CD4-positive, alpha-beta T cell (primary cell): Measurements from ENCODE around the gene ABHD14A. TPM values are rescaled to one million over a fixed set of nuclear protein-coding genes. Genes with fewer than 3 reads are reported as not detected.

Experiments used
- ATAC-seq: fragments of 200-7000 bp; cut with Tn5 transposase; one replicate; pipeline ENCODE4 v1.10.0; 2022; ENCODE audit warnings: mild to moderate bottlenecking; ENCODE audit not compliant: poor library complexity
- CTCF ChIA-PET: fragments of 350-600 bp; sonication (Branson Sonifier 250); formaldehyde crosslinking; loops from one replicate; lab custom pipeline; 2021; ENCODE audit warnings: antibody characterized with exemption, inconsistent platforms; lab: Charles Lee
- POLR2A ChIA-PET: fragments of 350-600 bp; sonication (Branson Sonifier 250); formaldehyde crosslinking; loops from one replicate; lab custom pipeline; 2021; ENCODE audit warnings: antibody characterized with exemption, inconsistent platforms; lab: Charles Lee
- DNase-seq, 14 experiments: peaks; one replicate each; pipeline ENCODE4 v3.0.0-alpha.2; 2013 to 2020; ENCODE audit warnings: mixed read lengths in 2 of 14
- H3K27ac ChIP-seq, 2 donors: one replicate each; pipeline versions ENCODE4 v1.5.1 to v1.7.0; 2013; ENCODE audit warnings: low read length in 2 of 2, low read depth in 1 of 2, mild to moderate bottlenecking in 1 of 2
- H3K27me3 ChIP-seq, 2 experiments: 1 replicate in 1 of 2; 2 replicates in 1 of 2; pipeline versions ENCODE4 v1.6.1 to v1.7.0; 2013; ENCODE audit warnings: low read length in 2 of 2, control low read depth in 1 of 2, mild to moderate bottlenecking in 1 of 2, moderate library complexity in 1 of 2; ENCODE audit not compliant: insufficient read depth in 2 of 2, control insufficient read depth in 1 of 2
- H3K36me3 ChIP-seq: one replicate; pipeline ENCODE4 v1.6.1; 2013; ENCODE audit warnings: low read length, control low read depth; ENCODE audit not compliant: insufficient read depth
- H3K4me1 ChIP-seq: one replicate; pipeline ENCODE4 v1.6.1; 2013; ENCODE audit warnings: low read length, control low read depth; ENCODE audit not compliant: insufficient read depth
- H3K4me3 ChIP-seq: one replicate; pipeline ENCODE4 v1.5.1; 2013; ENCODE audit warnings: mild to moderate bottlenecking, low read length, moderate library complexity
- H3K9me3 ChIP-seq, 2 experiments: 1 replicate in 1 of 2; 2 replicates in 1 of 2; pipeline versions ENCODE4 v1.6.1 to v1.7.0; 2013; ENCODE audit warnings: low read length in 2 of 2, mild to moderate bottlenecking in 2 of 2, control low read depth in 1 of 2, moderate library complexity in 1 of 2; ENCODE audit not compliant: control insufficient read depth in 1 of 2, insufficient read depth in 1 of 2
- H3K27ac Mint-ChIP-seq: one replicate; pipeline ENCODE4 v1.8.0; 2020; ENCODE audit warnings: mixed read lengths
- H3K27me3 Mint-ChIP-seq: one replicate; pipeline ENCODE4 v1.8.0; 2021; ENCODE audit warnings: mixed read lengths
- H3K36me3 Mint-ChIP-seq: one replicate; pipeline ENCODE4 v1.8.0; 2021; ENCODE audit warnings: low read depth, mixed read lengths
- H3K4me1 Mint-ChIP-seq: one replicate; pipeline ENCODE4 v1.8.0; 2021; ENCODE audit warnings: low read depth, mixed read lengths
- H3K4me3 Mint-ChIP-seq: one replicate; pipeline ENCODE4 v1.8.0; 2020; ENCODE audit warnings: mild to moderate bottlenecking, mixed read lengths
- H3K9me3 Mint-ChIP-seq: one replicate; pipeline ENCODE4 v1.8.0; 2020; ENCODE audit warnings: mixed read lengths
- intact Hi-C, 2 experiments: fragments of 100-400 bp; cut with DNase I in 1 of 2; cut with micrococcal nuclease in 1 of 2; formaldehyde crosslinking; loops; one replicate each; pipeline versions ENCODE4 v1.15.1 to v1.9.0; 2023 to 2025; cut with DNase I, micrococcal nuclease
- total RNA-seq, 174 experiments: library from RNA in 2 of 174; stranded (reverse) in 2 of 174; gene quantifications; one replicate each; pipeline ENCODE4 v1.2.3 and lab custom pipeline; 2021 to 2026
- TF ChIP-seq, protein P1 (sequence below): fragments of 200-600 bp; IDR thresholded peaks from one replicate; pipeline ENCODE4 v1.8.0; 2022; ENCODE audit warnings: antibody characterized with exemption, mild to moderate bottlenecking

The ABHD14A gene
- total RNA-seq, 2 experiments from 2014 or later: 9.5 to 10.6 TPM

DNA sequence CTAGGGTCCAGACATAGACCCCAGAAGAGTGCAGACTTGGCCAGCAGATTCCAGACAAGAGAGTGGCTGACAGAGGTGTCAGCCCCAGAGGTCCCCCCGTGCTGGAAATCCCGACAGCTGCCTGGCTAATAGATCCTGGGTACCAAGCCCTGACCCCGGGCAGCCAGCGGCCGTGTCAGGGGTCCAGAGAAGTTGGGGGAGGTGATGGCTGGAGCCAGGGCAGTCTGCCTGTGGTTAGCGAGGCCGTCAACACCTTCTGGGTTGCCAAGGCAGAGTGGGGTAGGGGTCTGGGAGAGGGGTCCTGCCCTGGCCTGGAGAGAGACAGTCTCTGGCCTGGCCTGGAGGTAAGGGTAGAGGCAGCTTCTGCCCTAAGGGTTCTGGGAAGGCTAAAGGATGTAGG lies 45.9 kb downstream of the ABHD14A start:
- H3K36me3 ChIP-seq: no peaks in the 10 kb centered on the region
- no peak overlapping the region for H3K4me3 ChIP-seq
- ATAC-seq (no peak), DNase-seq (no peak)
- Mint-ChIP-seq H3K36me3 (no peaks in the 10 kb centered on the region), H3K27me3 (no peaks in the 10 kb centered on the region), H3K4me1 (no peaks in the 10 kb centered on the region), H3K9me3 (no peaks in the 10 kb centered on the region), H3K27ac (no peak overlapping the region), H3K4me3 (no peak overlapping the region)
- H3K27me3 ChIP-seq: no peaks in the 10 kb centered on the region
- no peaks in the 10 kb centered on the region for H3K9me3 ChIP-seq
- no peak overlapping the region for H3K27ac ChIP-seq
- CTCF ChIA-PET: no interaction called here
- intact Hi-C loops: no loop called here
- TF ChIP-seq, protein P1, sequence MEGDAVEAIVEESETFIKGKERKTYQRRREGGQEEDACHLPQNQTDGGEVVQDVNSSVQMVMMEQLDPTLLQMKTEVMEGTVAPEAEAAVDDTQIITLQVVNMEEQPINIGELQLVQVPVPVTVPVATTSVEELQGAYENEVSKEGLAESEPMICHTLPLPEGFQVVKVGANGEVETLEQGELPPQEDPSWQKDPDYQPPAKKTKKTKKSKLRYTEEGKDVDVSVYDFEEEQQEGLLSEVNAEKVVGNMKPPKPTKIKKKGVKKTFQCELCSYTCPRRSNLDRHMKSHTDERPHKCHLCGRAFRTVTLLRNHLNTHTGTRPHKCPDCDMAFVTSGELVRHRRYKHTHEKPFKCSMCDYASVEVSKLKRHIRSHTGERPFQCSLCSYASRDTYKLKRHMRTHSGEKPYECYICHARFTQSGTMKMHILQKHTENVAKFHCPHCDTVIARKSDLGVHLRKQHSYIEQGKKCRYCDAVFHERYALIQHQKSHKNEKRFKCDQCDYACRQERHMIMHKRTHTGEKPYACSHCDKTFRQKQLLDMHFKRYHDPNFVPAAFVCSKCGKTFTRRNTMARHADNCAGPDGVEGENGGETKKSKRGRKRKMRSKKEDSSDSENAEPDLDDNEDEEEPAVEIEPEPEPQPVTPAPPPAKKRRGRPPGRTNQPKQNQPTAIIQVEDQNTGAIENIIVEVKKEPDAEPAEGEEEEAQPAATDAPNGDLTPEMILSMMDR: no peak
- POLR2A ChIA-PET: no interaction called here
- H3K4me1 ChIP-seq: peaks cover 4% of the 10 kb centered on the region

DNA sequence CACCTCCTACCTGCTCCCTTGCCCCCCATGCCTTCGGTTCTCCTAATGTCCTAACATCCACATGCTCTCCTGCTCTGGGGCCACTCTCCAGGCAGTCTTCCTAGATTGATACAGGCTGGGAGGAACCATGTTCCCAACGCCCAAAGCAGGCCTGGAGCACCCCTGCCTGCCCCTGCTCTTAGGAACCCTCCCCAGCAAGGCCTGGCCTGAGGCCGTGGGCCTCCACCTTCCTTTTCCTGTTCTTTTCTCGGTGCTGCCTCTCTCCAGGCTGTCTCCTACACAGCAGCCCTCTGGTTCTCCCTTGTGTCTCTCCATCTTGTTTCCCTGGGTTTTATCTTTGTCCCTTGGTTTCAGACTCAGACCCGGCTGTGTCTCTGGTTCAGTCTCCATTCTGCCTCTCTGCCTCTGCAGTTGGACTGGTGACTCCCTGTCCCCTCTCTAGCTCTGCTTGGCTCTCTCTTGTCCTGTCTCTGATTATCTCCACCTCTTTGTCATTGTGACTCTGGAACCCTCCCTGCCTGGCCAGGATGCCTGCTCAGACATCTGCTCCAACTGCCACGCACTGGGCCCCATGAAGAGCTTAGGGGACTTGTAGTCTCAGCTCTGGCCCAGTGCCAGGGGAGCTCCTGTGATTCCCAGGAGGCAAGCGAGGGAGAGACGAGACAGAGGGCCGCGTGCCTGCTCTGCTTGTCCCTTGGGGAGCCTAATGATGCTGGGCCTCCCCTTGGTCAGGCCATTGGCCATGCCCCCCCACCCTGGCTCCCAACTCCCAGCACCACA lies 46.8 kb downstream of the ABHD14A start:
- H3K36me3 Mint-ChIP-seq: no peaks in the 10 kb centered on the region
- no peak overlapping the region for H3K4me3 Mint-ChIP-seq
- H3K4me3 ChIP-seq: no peak overlapping the region
- TF ChIP-seq, protein P1: no peak
- H3K27ac Mint-ChIP-seq: no peak overlapping the region
- H3K27ac ChIP-seq: no peak overlapping the region
- no peaks in the 10 kb centered on the region for H3K27me3 Mint-ChIP-seq
- ATAC-seq (no peak), DNase-seq (no peak)
- H3K4me1 Mint-ChIP-seq: no peaks in the 10 kb centered on the region
- no peaks in the 10 kb centered on the region for H3K27me3 ChIP-seq
- POLR2A ChIA-PET: no interaction called here
- CTCF ChIA-PET: no interaction called here
- H3K36me3 ChIP-seq: no peaks in the 10 kb centered on the region
- intact Hi-C loops: no loop called here
- H3K4me1 ChIP-seq: peaks cover 4% of the 10 kb centered on the region
- H3K9me3 Mint-ChIP-seq: no peaks in the 10 kb centered on the region
- no peaks in the 10 kb centered on the region for H3K9me3 ChIP-seq

DNA sequence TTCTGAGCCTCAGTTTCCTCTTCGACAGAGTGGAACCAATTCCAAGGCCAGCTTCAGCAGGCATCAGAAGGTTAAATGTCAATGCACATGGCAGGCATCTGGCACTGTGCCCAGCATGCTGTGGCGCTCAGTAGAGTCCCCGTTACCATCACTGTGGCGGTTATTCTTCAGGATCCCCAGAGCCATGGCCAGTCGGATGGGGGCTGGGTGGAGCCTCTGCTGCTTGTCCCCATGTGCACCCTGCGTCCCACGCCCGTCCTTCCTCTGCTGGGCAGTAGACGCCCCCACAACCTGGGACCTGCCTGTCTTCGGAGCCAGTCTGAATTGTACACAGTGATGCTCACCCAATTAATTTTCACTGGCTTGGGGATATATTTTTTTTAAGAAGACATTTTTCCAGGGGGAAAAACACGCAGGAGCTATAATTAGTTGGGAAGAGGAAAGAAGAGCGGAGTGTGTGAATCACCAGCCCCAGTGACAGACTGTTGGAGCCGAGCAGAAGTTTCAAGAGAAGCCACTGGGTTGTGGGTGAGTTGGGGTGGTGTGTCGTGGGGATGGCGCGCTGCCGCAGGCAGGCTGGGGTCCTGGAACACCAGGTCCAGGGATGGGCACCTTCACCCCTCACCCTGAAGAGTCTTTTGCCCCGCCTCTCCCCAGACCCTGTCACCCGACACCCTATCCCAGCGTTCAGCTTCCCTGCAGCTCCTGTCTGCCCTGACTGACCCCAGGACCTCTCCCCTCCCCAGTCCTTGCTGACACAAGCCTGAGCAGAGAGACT lies 47.6 kb downstream of the ABHD14A start:
- intact Hi-C loops: no loop called here
- Histone ChIP-seq H3K9me3 (no peaks in the 10 kb centered on the region), H3K4me1 (peaks cover 4% of the 10 kb centered on the region), H3K4me3 (no peak overlapping the region), H3K36me3 (no peaks in the 10 kb centered on the region), H3K27ac (no peak overlapping the region), H3K27me3 (no peaks in the 10 kb centered on the region)
- ATAC-seq (no peak), DNase-seq (no peak)
- Mint-ChIP-seq H3K36me3 (no peaks in the 10 kb centered on the region), H3K9me3 (no peaks in the 10 kb centered on the region), H3K4me3 (no peak overlapping the region), H3K27me3 (no peaks in the 10 kb centered on the region), H3K4me1 (no peaks in the 10 kb centered on the region), H3K27ac (no peak overlapping the region)
- TF ChIP-seq, protein P1: no peak
- CTCF ChIA-PET: no interaction called here
- POLR2A ChIA-PET: no interaction called here
